GM19025 (cell line): ENCODE data around the gene BAIAP3.

ENCODE experiments used
- ATAC-seq: cut with Tn5 transposase; IDR thresholded peaks from one replicate; pipeline ENCODE4 v1.9.1; 2021; ENCODE audit warnings: mild to moderate bottlenecking, low read depth, moderate library complexity; ENCODE audit not compliant: unreplicated experiment

BAIAP3 gene

DNA sequence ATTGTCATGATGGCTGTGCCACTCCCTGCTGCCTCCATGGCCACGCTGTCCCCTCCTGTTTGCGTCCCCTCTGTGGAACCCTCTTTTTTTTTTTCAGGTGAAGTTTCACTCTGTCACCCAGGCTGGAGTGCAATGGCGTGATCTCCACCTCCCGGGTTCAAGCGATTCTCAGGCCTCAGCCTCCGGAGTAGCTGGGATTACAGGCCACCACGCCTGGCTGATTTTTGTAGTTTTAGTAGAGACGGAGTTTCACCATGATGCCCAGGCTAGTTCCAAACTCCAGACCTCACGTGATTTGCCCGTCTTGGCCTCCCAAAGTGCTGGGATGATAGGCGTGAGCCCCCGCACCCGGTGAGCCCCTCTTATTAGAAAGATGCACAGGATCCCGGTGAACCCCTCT is 35.0 kb upstream of the BAIAP3 start:
- ATAC-seq: no peak

GRCh38 chr16:1299012-1299867 is 34.2 kb upstream of the BAIAP3 start:
- ATAC-seq: no peak

DNA sequence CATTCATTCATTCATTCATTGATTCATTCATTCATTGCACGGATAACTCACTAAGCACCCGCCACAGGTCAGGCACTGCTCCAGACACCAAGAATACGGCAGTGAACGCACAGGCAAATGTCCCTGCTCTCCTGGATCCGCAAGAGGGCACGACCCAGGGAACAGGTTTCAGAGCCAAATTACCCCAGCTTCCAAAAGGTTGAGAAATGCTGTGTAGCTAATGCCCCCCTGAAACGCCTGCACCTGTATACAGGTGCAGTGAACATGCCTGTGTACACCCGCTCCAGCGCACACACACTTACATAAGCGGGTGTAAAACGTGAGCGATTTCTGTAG is 33.6 kb upstream of the BAIAP3 start:
- ATAC-seq: no peak

DNA sequence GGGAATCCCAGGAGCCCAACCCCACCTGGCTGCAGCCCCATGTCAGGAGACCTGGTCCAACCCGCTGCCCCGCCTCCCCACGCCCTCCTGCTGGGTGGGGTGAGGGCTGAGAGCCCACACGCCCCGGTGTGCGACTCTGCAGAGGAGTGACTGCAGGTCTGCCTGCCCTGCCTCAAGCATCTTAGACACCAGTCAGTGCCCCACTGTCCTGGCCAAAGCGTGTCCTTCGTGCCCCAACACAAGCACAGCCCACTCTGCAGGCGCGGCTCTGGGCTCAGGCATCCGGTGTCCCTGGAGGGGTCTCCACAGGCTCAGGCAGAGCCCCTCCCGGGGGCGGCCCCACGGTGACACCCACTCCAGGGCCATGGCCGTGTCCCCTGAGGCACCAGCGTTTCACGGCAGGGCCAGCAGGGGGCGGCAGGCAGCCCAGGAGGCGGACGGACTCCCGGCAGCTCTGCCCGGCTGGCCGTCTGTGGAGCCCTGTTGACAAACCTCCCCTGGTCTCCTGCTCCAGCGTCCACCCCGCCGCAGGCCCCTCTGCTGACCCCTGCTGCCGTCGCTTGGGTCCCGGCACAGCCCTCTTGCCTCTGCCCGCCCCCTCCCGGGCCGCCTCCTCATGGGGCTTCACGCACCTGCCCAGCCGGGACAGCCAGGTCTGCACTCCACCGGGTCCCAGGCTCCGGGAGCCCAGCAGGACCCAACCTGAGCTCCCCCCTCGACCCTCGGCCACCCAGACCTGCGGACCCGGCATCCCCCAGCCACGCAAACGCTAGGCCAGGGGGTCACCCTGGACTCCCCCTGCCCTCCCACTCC is 32.6 kb upstream of the BAIAP3 start:
- ATAC-seq: no peak

- no peak for ATAC-seq
Measured at GRCh38 chr16:1301562-1301961, 31.9 kb upstream of the BAIAP3 start.

DNA sequence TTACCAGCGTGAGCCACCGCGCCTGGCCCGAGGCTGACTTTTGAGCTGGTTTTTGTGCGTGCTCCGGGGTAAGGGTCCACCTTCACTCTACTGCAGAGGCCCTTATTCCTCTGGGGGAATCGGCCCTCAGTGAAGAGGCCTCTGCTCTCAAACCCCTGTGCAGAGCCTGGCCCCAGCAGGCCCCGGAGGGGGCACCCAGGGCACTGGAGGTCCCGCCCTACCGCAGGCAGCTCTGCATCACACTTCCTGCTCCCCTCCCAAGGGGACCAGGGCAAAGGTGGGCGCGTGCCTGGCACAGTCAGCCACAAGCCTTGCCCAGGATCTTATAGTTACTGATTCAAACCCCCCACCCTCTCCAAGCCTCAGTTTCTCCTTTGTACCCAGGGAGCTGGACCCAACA is 27.6 kb upstream of the BAIAP3 start:
- ATAC-seq: no peak

GRCh38 chr16:1306334-1306733 is 27.1 kb upstream of the BAIAP3 start:
- ATAC-seq: no peak

DNA sequence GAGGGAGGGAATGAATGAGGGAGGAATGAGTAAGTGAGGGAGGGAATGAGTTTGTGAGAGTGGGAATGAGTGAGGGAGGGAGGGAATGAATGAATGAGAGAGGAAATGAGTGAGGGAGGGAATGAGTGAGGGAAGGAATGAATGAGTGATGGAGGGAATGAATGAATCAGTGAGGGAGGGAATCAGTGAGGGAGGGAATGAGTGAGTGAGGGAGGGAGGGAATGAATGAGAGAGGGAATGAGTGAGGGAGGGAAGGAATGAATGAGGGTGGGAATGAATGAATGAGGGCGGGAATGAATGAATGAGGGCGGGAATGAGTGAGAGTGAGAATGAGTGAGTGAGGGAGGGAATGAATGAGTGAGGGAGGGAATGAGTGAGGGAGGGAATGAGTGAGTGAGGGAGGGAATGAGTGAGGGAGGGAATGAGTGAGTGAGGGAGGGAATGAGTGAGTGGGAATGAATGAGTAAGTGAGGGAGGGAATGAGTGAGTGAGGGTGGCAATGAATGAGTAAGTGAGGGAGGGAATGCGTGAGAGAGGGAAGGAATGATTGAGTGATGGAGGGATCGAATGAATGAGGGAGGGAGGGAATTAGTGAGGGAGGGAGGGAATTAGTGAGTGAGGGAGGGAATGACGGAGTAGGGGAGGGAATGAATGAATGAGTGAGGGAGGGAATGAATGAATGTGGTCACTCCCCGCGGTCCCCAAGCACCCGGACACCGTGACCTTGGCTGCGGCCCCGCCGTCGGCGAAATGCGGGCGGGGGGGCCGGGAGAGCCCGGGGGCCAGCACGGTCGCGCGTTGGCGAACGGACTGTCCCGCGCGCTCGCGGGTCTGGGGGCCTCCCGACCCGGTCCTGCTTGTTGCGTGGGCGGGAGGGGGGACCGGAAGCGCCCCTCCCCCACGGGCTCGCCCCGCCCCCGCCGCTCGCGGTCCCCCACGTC is 25.1 kb upstream of the BAIAP3 start:
- ATAC-seq: peak; percentile 8

DNA sequence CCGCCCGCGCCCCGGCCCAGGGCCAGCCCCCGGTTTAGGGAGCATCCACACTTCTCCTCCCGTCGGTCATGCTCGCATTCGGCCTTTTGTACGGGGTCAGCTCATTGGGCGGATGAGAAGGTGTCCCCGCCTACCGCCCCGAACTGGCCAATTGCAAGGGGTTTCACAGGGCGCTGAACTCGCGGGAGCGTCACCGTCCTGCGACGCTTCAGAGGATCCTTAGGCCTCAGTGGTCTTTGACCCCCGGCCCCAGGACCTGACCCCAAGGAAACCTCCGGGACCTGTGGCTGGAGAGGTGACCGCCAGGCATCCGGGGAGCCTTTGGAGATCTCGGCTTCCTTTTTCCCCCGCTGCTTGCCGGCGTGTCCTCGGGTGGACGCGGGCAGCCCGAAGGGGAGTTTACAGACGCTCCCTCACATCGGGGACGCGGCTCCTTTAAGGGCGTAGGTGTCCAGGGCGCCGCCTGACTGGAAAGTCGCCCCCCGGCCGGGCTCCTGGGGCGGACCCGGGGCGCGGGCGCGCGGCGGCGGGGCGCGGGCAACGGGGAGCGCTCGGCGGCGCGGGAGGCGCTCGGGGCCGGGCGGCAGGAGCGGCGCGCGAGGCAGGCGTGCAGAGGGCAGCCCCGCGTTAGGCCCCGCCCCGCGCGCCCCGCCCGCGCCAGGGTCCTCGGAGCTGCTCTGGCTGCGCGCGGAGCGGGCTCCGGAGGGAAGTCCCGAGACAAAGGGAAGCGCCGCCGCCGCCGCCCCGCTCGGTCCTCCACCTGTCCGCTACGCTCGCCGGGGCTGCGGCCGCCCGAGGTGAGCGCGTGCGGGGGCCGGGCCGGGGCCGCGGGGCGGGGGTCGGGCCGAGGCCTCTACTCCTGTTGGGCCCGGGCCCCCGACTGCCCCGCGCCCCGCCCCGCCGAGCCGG is 24.2 kb upstream of the BAIAP3 start, which contains the start of gene UBE2I:
Gene UBE2I, plus strand, starts transcription at position 660 of the 909 bp plus-strand sequence. CDS start 4,395 bp downstream, outside the sequence.
- peak; percentile 49 for ATAC-seq

GRCh38 chr16:1309888-1310831 is 23.3 kb upstream of the BAIAP3 start:
- ATAC-seq: peak; percentile 13

DNA sequence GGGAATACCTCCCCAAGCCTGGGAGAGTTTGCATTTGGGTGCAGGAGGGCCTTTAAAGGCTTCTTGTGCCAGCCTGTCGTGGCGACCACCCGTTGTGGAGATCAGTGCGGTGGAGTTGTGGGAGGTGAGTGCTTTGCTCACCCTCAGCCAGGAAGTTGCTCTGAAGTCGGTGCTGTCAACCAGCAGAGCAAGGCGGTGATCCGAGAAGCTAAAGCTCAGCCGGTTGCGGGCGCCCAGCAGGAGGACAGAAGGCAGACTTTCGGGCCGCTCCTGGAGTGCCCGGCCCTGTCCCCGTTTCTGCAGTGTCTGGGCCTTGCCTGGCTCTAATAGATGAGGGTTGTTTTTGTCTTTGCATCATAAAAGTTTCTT is 22.6 kb upstream of the BAIAP3 start:
- ATAC-seq: no peak

DNA sequence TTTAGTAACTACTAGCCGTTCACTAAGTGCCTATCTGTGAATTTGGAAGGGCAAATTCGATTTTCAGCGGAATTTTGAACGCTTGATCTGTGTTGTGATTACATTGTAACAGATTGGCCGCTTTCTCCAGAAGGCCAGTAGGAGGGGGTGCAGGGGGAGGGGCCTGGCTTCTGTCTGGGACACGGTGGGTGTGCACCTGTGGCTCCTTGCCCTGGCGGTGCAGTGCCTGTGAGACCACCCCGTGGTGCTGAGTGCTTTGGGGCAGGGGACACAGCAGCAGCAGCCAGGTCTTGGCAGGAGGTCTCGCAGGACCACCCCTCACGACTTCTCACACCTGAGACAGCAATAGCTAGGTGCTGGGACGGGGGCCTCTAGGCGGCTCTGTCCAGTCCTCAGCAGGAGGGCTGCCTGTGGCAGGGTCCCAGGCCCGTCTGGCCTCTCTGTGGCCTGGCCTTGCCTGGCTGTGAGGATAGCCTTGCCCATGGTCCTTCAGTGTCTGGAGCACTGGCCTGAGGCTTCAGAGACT is 22.2 kb upstream of the BAIAP3 start:
- no peak for ATAC-seq

DNA sequence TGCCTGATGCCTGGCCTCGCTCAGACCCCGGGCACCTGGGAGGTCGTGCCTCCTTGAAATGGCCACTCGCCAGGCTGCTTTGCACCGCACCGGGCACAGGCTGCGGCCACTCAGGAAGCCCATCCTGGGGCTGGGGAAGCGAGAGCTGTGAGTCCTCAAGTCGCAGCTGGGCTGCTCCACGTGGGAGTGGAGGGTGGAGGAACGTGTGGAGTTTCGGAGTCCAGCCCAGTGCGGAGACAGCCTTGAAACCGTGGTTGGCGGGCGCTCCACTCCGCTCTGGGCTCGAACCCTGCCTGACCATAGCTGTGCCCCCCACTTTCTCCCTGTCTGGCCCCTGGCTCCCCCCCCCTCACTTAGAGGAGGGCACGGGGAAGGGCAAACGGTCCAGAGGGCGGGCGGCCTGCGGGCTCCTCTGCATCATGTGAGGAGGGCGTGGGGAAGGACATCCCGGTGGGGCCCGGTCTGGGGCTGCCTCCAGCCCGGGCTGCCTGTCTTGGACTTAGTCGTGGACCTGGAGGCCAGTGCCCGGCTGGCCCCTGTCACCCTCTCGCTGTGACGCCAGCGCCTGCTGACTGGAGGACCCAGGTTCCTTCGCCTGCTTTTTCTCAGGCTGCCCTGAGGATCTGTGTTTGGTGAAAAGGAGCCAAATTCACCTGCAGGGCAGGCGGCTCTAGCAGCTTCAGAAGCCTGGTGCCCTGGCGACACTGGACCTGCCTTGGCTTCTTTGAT is 21.5 kb upstream of the BAIAP3 start:
- ATAC-seq: no peak

DNA sequence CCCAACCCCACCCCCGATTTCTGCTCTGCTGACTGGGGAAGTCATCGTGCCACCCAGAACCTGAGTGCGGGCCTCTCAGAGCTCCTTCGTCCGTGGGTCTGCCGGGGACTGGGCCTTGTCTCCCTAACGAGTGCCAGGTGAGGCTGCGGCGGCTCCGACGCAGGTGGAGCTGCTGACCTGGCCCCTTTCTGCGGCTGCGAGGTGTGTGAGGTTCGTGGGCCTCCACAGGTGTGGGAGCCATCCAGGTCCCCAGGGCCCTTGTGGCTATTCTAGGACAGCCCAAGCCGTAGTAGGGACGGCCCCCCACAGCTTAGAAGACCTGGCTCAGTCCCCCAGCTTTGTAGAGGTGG is 21.0 kb upstream of the BAIAP3 start:
- ATAC-seq: no peak

GRCh38 chr16:1312903-1313302 is 20.5 kb upstream of the BAIAP3 start:
- ATAC-seq: no peak

- no peak for ATAC-seq
Measured at GRCh38 chr16:1313721-1314369, 19.6 kb upstream of the BAIAP3 start.

DNA sequence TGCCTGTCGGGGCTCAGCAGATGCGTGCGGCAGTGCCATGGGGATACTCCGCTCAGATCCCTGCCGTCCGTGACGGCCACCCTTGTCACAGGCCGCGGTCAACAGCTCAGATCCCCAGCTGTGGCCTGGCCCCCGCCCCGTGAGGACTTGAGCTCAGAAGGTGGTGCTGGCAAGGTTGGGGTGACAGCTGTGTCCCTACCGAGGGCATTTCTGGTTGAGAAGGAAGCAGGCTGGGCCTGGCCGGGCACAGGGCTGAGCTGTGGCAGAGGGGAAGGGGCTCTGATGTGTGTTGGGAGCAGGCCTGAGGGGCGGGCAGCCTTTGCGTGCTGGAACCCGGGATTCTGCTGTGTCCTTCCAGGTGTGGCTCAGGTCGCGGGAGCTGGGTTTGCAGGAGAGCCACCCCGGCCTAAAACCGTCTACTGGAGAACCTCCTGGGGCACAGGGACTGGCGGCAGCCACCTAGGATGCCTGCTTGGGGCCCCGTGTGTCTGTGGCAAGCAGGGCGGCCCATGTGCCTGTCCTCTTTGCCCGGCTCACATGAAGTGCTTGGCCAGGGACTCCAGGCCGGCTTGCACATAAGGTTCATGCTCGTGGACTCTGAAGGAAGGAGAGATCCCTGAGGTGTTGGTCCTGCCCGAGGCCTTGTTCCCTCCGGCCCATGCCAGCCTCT is 18.9 kb upstream of the BAIAP3 start:
- ATAC-seq: no peak
